D721Med (cell line): Measurements from ENCODE around the gene HOXA3.

Experiments
- DNase-seq: peaks from one replicate; pipeline ENCODE4 v3.0.0; 2011; ENCODE audit warnings: low spot score; ENCODE audit not compliant: insufficient read length
- FAIRE-seq: peaks from 2 replicates; lab custom pipeline; 2011; peaks lifted over from hg19 to GRCh38; lab: Jason Lieb, UNC
- TF ChIP-seq, protein P1 (sequence below): IDR thresholded peaks from 2 replicates; pipeline ENCODE4 v1.5.1; 2012; ENCODE audit warnings: mild to moderate bottlenecking, control low read depth; ENCODE audit not compliant: insufficient read depth; ENCODE audit errors: missing control alignments

Gene HOXA3

DNA sequence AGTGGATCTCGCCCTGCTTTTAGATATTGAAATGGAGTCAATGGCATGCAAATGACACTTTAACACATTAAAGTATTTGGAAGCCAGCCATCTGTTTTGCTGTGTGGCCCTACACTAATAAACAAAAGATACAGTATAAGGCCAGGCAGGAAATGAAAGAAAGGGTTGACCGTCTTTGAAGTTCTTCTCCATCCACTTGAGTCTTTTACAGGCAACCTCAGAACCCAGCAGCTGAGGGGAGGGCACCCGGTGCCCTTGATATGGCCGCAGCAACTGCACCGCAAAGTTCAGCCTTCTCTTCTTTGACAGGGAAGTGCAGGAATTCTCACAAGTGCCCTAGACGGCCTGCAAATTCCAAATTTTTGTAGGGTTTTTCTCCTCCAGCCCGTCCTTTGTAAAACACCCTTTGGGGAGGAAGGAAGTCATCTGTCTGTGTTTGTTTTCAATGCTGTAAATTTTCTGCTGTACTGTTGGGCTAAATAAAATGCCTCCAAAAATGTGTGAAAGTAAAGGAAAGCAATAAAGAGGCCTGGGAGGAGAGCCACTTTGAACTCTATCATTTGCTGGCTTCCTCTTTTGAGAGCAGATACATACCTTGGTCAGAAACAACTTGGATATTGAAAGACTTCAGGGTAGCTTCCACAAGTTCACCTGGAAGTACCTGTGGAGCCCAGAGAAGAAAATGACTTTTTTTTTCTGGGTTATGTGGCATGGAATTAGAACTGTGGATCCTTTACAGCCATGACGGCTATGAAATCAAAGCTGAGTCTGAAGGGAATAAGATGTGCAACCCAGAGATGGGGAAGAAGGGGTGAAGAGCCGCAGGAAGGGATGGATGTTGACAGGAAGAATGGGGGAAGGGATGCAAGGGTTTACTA, 60.2 kb downstream of the HOXA3 start:
- TF ChIP-seq, protein P1, sequence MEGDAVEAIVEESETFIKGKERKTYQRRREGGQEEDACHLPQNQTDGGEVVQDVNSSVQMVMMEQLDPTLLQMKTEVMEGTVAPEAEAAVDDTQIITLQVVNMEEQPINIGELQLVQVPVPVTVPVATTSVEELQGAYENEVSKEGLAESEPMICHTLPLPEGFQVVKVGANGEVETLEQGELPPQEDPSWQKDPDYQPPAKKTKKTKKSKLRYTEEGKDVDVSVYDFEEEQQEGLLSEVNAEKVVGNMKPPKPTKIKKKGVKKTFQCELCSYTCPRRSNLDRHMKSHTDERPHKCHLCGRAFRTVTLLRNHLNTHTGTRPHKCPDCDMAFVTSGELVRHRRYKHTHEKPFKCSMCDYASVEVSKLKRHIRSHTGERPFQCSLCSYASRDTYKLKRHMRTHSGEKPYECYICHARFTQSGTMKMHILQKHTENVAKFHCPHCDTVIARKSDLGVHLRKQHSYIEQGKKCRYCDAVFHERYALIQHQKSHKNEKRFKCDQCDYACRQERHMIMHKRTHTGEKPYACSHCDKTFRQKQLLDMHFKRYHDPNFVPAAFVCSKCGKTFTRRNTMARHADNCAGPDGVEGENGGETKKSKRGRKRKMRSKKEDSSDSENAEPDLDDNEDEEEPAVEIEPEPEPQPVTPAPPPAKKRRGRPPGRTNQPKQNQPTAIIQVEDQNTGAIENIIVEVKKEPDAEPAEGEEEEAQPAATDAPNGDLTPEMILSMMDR = no peak
- FAIRE-seq (no peak), DNase-seq (no peak)

DNA sequence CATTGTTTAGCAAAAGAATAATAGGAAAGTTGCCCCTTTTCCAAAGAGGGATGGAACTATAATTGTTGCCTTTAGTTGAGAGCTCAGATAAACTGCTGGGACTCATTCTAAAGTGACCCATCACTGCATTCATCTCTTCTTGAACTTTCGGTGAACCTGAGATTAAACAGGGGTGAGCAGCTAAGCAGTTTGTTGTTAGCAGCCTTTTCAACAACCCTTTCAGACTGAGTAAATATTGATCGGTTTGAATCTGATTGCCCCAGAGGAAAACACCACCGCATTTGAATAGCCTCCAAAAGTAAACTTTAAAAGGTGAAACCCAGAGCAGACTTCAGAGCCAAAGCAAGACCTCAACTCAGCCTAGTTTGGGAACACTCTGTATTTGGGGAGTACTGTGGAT, 61.3 kb downstream of the HOXA3 start:
- FAIRE-seq (no peak), DNase-seq (no peak)
- TF ChIP-seq, protein P1 = no peak

DNA sequence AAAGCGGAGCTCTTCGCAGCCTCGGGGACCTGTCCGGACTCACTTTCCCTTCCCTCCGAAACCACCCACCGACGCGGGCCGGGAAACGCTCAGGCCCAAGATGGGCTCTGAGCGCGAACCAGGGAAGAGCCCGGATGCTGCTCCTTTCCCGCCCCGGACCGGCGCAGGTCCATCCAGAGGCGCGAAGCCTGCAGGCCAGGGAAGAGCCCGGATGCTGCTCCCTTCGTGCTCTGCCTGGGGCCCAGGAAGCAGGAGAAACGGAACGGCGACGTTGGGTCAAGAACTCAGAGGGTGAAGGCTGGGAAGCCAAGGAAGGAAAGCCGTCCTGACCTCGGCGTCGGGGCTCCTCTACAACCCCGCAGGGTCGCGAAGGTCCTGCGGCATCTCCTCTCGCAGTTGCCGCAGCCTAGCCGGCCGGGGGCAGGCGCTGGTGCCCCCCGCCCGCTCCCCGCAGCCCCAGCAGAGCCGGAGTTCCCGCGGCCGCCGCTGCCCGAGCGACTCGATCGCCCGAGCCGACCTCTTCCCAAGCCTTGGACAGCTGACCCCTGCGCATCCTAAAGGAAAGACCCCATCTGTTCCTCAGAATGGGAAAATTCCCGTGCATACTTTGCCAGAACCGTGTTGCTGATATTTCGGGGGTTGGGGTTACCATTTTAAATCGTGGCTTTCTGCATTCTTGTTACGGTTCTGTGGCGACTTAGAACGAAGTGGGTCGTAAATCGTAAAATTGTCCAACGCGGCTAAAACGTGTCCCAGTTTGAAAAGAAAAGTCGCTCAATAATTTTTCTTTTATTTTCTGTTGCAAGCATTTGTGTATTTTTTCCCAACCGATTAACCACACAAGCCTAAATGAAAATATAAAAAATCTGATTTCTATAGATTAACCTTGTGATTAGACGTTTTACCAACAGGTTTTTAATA, 64.1 kb downstream of the HOXA3 start:
- no peak for FAIRE-seq
- TF ChIP-seq, protein P1 = no peak
- no peak for DNase-seq

DNA sequence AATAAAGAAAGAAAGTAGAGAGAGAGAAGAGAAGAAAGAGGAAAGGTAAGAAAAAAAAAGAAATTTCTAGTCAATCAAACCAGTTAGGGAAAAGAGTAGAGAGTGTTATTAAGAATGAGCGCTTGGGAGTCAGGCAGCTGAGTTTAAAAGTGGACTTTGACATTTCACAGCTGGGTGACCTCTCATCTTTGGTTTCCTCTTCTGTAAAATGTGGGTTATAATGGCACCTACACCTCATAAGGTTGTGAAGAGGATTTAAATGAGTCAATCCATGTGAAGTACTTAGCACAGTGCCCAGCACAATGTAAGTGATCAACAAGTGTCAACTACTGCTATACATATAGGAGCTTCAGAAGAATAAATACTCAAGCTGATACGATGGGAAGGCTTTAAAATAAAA, 68.7 kb downstream of the HOXA3 start:
- FAIRE-seq = no peak

DNA sequence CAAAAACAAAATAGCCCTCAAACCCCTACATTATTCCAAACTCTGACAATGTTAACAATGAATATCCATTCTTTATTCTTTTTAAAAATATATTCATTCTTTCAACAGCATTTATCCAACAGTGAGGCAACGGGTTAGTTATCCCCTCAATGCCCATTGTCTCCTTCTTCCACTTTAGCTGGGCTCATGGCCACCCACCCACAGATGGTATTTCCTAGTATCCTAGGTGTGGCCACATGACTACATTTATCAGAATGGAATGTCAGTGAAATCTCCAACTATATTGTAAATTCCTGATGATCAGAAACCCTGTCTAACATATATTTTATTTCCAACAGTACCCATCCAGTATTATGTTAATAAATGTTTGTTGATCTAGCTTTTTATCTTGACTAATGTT, 70.2 kb downstream of the HOXA3 start:
- no peak for DNase-seq
- TF ChIP-seq, protein P1 = no peak
- FAIRE-seq = no peak

More for the DNA sequence above, 68.7 kb downstream of the HOXA3 start:
- TF ChIP-seq, protein P1 = no peak
- DNase-seq = no peak

DNA sequence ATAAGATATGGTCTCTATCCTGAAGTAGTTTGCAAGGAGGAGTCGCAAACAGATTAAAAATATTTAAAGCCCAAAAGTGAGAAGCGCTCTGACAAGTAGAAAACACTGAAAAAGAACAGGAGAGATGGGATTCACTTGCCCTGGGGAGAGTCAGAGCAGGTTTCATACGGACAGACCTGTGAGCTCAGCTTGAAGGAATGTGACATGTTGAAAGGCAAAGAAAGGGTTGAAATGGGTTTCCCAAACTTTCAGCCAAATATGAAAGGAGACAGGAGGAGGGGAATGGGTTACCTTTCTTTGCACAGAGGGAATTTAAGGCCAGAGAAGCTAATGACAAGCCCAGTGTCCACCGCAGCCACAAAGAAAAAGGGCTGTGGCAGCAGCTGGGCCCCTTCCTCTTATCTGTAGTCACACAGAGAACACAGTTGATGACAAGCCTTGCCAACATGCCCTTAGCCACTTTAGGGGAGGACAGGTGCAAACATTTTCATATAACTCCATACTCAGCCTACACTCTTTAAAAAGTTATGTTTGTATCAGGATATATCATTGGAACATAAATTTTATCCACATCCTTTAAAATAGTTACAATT, 71.4 kb downstream of the HOXA3 start:
- DNase-seq = no peak
- FAIRE-seq = no peak
- TF ChIP-seq, protein P1 = no peak
